ENCODE data around the gene RAB11FIP4. TPM values are rescaled to one million over a fixed set of nuclear protein-coding genes. Genes with fewer than 3 reads are reported as not detected.

RAB11FIP4 gene
- total and polyA plus RNA-seq, 9 of the 15 experiments (the other 6 are each of a cell fraction or from before 2014, with no cell fraction given) = 0.62 to 16.6 (median 8.9) TPM

GRCh38 chr17:31413874-31414549, 22.5 kb downstream of the RAB11FIP4 start (continued):
- no peak for TF ChIP-seq MGA (IDR thresholded peaks at IDR 0.05)

Data from K562 (cell line).